Activated T-cell treated with anti-CD3 and anti-CD28 coated beads for 24 hours (primary cell): ENCODE results near the gene UBFD1.
"Not testable (repeated sequence)": the region's sequence is repeated elsewhere in the genome, so short reads cannot be mapped to it uniquely, and the experiment has no call there.

Experiments used
- DNase-seq: peaks from one replicate; pipeline ENCODE4 v3.0.0-alpha.2; 2020; ENCODE audit warnings: low read depth

Gene UBFD1

GRCh38 chr16:23567602-23568001 lies 10.1 kb downstream of the UBFD1 start:
- no peak for DNase-seq

DNA sequence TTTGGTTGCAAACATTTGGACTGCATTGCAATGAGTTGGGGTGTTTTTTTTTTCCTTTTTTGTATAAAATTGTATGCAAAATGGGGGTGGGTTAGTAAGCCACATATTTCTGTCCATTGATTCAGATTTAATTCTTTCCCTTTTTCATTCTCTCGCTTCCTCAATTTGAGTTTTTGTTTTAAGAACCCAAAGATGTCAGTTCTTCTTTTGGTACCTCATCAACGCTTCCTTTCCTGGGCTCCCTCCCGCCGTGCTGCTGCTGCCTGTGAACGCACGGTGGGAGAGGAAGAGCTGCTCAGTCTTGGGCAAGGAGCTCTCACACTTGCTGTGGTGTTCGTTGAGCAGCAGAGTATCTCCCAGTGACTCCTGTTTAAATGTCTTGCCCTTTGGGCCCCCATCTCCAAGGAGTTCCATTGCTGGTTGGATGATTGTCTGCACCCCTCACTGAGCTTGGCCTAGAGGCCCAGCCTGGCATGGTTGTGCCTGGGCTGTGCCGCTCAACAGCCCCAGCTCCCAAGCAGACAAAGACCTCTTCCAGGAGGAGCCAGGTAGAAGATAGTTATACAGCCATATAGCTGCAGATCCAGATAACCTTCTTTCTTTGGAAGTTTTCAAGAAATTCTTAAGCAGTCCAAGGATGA lies 13.6 kb downstream of the UBFD1 start:
- DNase-seq = no peak

DNA sequence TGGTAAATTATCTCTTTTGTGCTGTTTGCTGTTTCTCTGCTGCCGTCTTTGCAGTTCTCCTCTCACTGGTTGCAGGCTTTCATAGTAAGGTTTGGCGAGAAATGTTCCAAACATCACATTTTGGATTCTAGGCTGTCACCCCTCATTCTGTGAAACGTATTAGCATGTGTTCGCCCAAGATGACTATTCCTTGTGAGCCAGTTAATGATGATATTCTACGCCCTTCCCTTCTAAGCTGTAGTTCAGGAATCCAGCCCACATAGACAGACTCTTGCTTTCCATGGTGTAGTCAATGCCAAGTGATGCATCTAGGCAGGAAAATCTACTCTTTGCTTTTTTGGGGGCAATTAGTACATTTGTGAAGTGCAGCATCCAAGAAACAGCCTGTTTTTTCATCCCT lies 14.4 kb downstream of the UBFD1 start:
- no peak for DNase-seq

- DNase-seq = no peak
These were observed 14.9 kb downstream of the UBFD1 start for GRCh38 chr16:23572394-23572793.

DNA sequence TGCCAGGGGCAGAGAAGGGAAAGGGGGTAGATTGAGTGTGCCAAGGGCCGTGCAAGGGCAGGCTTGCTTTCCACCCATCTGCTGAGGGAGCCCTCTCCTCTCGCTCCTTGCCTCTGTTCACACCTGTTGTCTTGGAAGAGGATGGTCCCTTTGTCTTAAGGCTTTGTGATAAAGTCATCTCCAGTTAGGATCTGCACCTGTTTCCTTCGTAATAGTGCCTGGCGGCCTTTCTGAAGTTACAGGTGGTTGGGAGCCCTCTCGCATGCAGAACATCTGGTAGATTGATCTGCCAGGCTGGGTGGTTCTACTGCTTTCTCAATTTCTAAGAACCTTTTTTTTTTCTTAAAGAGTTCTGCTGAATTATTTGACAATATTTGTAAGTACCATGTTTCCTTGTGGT lies 16.3 kb downstream of the UBFD1 start:
- DNase-seq = no peak

DNA sequence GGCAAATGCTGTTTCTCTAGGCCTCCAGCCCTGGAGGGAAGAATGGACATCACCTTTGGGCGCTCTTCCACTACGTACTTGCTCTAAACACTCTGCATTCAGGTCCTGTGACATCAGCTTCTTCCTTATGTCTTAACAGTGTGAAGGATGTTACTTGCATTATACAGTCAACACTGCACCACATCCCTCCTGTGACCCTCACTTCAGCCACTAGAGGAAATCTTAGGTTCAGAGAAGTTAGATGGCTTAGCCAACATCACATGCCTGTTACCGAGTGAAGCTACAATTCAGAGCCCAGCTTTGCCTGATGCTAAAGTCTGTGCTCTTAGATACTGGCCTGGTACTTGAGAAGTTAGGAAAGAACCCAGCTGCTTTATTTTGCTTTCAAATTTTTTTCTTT lies 18.3 kb downstream of the UBFD1 start:
- no peak for DNase-seq

- no peak for DNase-seq
These were observed 20.0 kb downstream of the UBFD1 start for GRCh38 chr16:23577493-23577892.

- DNase-seq = no peak
These were observed 20.7 kb downstream of the UBFD1 start for GRCh38 chr16:23578101-23578830.

- DNase-seq = no peak
These were observed 21.8 kb downstream of the UBFD1 start for GRCh38 chr16:23579371-23579770.

DNA sequence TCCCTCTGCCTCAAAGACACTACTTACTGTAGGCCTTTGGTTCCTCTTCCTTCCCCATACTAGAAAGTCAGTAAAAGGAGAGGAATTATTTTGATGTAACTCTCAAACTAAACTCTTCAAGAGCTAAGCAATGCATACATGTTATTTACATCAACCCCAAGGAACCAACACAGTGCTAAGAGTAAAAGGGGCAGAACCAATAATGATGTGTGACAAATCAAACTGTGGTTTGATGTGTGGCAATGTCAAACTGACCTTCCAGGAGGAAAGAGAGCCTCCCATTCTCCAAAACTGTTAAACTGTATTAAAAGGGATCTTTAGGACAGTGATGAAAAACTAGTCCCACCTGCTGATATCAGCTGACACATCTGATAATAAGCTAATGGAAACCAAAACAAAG lies 22.9 kb downstream of the UBFD1 start:
- DNase-seq = no peak

DNA sequence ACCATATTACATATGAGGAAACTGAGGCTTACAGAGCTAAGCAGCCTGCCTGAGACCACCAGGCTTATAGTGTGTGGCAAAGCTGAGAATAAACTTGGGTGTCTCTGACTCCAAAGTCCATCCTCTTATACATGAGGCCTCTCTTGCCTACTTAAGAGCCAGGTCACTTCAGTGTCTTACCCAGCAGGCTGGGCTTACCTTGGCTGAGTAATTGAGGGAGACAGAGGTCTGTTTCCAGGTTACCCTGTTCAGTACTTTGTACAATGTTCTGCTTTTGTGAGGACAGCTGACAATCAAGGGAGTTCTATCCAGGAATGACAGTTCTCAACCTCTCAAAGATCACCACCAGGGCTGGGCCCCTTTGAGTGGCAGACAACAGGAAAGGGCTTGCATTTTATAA lies 24.2 kb downstream of the UBFD1 start:
- DNase-seq = no peak

DNA sequence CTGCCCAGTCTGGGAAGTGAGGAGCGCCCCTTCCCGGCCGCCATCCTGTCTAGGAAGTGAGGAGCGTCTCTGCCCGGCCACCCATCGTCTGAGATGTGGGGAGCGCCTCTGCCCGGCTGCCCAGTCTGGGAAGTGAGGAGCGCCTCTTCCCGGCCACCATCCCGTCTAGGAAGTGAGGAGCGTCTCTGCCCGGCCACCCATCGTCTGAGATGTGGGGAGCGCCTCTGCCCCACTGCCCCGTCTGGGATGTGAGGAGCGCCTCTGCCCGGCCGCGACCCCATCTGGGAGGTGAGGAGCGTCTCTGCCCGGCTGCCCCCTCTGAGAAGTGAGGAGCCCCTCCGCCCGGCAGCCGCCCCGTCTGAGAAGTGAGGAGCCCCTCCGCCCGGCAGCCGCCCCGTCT lies 25.7 kb downstream of the UBFD1 start:
- not testable (repeated sequence) for DNase-seq

DNA sequence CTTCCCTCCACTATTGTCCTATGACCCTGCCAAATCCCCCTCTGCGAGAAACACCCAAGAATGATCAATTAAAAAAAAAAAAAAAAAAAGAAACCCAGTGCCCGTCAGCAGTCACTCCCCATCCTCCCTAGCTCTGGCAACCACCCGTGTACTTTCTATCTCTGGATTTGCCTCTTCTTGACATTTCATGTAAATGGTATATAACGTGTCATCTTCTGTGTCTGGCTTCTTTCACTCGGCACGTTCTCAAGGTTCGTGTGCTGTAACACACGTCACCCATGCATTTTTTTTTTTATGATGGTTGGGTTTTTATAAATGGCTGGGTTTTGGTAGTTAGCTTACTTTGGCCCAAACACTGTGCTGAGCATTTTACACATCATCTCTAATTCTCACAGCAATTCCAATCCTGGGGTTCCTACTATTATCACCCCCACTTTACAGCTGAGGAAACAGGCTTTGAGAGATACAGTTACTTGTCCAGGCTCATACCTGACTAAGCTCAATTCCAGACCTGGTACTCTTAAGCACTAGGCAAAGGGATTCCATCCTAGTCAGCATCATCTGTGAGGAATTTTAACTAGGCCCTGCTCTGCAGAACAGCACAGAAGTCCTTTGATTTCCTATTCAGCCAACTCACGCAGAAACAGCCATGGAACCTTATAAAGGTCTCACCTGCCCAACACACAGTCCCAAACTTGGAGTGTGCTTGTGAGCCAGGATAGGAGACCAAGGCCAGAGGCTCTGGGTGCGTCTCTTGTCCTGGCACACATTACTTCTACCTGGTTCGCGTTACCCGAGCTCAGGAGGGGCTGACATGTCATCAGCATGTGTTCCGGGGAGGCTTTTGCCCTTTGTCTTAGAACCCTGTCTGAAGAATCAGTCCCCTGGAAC lies 26.9 kb downstream of the UBFD1 start:
- no peak for DNase-seq

- no peak for DNase-seq
These were observed 30.2 kb downstream of the UBFD1 start for GRCh38 chr16:23587726-23588125.

DNA sequence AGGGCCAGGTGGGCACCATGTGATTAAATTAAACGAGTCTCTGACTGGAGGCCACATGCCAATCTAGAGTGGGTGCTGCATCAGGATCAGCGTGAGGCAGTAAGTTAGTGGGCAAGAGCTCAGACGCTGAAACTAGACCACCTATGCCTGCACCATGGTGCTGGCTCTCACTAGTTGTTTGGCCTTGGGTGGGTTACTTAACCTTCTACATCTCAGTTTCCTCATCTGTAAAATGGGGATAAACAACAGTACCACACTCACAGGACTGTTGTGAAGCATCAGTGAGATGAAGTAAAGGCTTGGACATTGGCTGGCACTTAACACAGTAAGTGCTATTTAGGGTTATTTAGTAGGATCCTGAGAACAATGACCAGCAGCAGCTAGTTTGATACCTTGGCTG lies 32.7 kb downstream of the UBFD1 start:
- DNase-seq = no peak

DNA sequence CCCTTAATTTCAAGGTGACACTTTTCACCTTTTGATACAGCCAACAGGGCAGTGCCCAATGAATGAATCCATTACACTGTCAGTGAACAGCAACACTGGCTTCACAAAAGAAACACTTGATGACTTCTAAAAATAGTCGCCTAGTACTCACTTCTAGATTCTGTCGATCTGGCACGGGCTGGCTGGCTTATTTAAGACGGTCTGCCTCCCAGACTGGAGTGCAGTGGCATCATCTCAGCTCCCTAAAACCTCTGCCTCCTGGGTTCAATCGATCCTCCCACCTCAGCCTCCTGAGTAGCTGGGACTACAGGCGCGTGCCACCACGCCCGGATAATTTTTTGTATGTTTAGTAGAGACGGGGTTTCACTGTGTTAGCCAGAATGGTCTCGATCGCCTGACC lies 36.7 kb downstream of the UBFD1 start:
- no peak for DNase-seq

- no peak for DNase-seq
These were observed 37.9 kb downstream of the UBFD1 start for GRCh38 chr16:23595246-23595950.

GRCh38 chr16:23595951-23596720 lies 38.6 kb downstream of the UBFD1 start, which contains the start of gene NDUFAB1:
Gene NDUFAB1, minus strand, starts transcription at chr16:23596316. Its CDS starts 26 bp downstream, at chr16:23596290.
- peak; percentile 86 for DNase-seq

DNA sequence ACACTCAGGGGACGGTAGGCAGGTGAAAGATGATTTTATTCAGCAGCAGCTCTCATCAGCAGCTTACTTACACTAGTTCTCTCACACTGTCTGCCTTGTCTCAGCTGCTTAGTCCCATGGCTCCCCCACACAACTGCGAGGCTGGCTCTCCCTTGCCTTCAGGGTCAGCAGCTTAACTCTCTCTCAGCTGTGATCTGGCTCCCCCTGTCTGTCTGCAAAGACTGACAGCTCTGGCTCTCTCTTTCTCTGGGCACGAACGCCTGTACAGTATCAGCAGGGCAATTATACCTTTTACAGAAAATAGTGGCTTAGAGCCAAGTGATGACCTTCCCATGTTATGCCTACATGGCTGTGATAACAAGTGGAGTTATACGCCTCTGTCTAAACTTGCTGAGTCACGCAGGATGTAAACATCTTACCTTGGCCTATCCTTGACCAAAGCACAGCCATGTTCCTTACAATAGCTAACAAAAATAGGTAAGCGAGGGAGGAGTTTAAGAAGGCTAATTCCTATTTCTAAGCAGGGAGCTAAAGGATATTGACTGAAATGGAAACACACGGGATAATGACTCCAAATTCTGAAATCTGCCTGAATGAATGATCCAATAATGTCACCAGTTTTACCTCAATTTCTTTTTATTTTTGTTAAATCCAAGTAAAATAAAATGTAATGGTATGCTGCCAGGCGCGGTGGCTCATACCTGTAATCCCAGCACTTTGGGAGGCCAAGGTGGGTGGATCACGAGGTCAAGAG lies 39.7 kb downstream of the UBFD1 start:
- DNase-seq = no peak

GRCh38 chr16:23607726-23608125 lies 50.2 kb downstream of the UBFD1 start:
- DNase-seq = no peak

DNA sequence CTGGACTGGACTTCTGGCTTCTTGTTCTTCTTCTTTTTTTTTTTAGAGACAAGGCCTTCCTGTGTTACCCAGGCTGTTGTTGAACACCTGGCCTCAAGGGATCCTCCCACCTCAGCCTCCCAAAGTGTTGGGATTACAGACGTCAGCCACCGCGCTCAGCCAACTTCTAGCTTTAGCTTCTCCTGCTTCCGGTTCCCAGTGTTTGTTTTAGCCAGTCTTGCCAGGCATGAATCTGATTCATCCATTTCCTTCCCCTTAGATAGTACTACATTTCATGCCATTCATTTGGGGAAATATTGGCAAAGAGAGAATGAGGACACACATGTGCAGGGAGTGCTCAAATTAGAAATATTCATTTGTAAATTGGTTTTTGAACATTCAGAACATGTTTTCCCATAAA lies 50.7 kb downstream of the UBFD1 start:
- DNase-seq = no peak
